PC-3 (cell line): ENCODE results near the gene WNT7B.

ENCODE experiments used
- EZH2 ChIP-seq: fragments of 300-600 bp; sonication (generic); IDR thresholded peaks from one replicate; pipeline ENCODE4 v1.6.1; 2017; ENCODE audit warnings: antibody characterized with exemption, mild to moderate bottlenecking, low read length; ENCODE audit not compliant: unreplicated experiment
- EZH2phosphoT487 ChIP-seq: fragments of 300-600 bp; sonication (generic); IDR thresholded peaks from 2 replicates; pipeline ENCODE4 v1.6.1; 2018; ENCODE audit warnings: mild to moderate bottlenecking, antibody characterized with exemption, low read length, borderline replicate concordance
- TF ChIP-seq, protein P1 (sequence below): fragments of 300-600 bp; sonication (generic); conservative IDR thresholded peaks from 2 replicates; pipeline ENCODE4 v1.5.1; 2017; ENCODE audit warnings: antibody characterized with exemption, low read depth, mild to moderate bottlenecking, low read length

DNA sequence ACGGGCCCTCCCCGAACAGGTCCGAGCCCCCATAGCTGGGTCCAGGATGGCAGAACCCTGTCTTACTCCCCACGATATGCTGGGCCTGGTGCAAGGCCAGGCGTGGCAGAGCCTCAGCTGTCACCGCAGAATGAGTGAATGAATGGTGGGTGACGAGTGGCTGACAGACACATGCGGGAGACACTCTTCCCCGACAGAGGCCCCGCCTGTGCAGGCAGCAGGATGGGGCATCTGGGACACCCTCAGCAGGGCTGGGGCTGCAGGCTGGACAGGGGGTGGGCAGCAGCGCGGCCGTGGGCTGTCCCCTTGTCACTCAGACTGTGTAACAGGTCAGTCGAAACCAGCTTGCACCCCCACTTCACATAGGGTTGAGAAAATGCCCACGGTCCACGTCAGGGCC, 18.0 kb downstream of the WNT7B start:
- TF ChIP-seq, protein P1, sequence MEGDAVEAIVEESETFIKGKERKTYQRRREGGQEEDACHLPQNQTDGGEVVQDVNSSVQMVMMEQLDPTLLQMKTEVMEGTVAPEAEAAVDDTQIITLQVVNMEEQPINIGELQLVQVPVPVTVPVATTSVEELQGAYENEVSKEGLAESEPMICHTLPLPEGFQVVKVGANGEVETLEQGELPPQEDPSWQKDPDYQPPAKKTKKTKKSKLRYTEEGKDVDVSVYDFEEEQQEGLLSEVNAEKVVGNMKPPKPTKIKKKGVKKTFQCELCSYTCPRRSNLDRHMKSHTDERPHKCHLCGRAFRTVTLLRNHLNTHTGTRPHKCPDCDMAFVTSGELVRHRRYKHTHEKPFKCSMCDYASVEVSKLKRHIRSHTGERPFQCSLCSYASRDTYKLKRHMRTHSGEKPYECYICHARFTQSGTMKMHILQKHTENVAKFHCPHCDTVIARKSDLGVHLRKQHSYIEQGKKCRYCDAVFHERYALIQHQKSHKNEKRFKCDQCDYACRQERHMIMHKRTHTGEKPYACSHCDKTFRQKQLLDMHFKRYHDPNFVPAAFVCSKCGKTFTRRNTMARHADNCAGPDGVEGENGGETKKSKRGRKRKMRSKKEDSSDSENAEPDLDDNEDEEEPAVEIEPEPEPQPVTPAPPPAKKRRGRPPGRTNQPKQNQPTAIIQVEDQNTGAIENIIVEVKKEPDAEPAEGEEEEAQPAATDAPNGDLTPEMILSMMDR: no peak
- TF ChIP-seq EZH2phosphoT487 (no peak), EZH2 (no peak)
